Astrocyte (in vitro differentiated cells and primary cell): Measurements from ENCODE around the gene ABT1. TPM values are rescaled to one million over a fixed set of nuclear protein-coding genes. Genes with fewer than 3 reads are reported as not detected.

Experiments
- DNase-seq: peaks from one replicate; pipeline ENCODE4 v3.0.0-alpha.2; 2010; ENCODE audit warnings: low read depth
- FAIRE-seq: peaks from 2 replicates; lab custom pipeline; 2011; peaks lifted over from hg19 to GRCh38; lab: Jason Lieb, UNC
- H2AFZ ChIP-seq: 2 replicates; pipeline ENCODE4 v1.6.0; 2012; ENCODE audit warnings: low read depth, low read length, inconsistent platforms
- H3K27ac ChIP-seq: 2 replicates; pipeline ENCODE4 v1.5.1; 2011; ENCODE audit warnings: low read depth, low read length, inconsistent platforms
- H3K27me3 ChIP-seq: 2 replicates; pipeline ENCODE4 v1.6.0; 2011; ENCODE audit warnings: low read length, inconsistent platforms; ENCODE audit not compliant: insufficient read depth
- H3K36me3 ChIP-seq: 2 replicates; pipeline ENCODE4 v1.5.1; 2011; ENCODE audit warnings: low read length, inconsistent platforms; ENCODE audit not compliant: insufficient read depth
- H3K4me1 ChIP-seq: 2 replicates; pipeline ENCODE4 v1.5.1; 2011; ENCODE audit warnings: low read length, inconsistent platforms; ENCODE audit not compliant: insufficient read depth
- H3K4me2 ChIP-seq: 2 replicates; pipeline ENCODE4 v1.6.0; 2012; ENCODE audit warnings: low read length, inconsistent platforms
- H3K4me3 ChIP-seq: 2 replicates; pipeline ENCODE4 v1.5.1; 2011; ENCODE audit warnings: low read depth, mild to moderate bottlenecking, low read length, inconsistent platforms; ENCODE audit not compliant: insufficient read depth
- H3K79me2 ChIP-seq: 2 replicates; pipeline ENCODE4 v1.6.0; 2012; ENCODE audit warnings: mild to moderate bottlenecking, low read length, inconsistent platforms; ENCODE audit not compliant: insufficient read depth
- H3K9ac ChIP-seq: 2 replicates; pipeline ENCODE4 v1.6.0; 2012; ENCODE audit warnings: mild to moderate bottlenecking, low read length, inconsistent platforms
- H3K9me3 ChIP-seq: 2 replicates; pipeline ENCODE4 v1.5.1; 2012; ENCODE audit warnings: low read depth, mild to moderate bottlenecking, low read length, inconsistent platforms; ENCODE audit not compliant: insufficient read depth
- H4K20me1 ChIP-seq: 2 replicates; pipeline ENCODE4 v1.6.0; 2012; ENCODE audit warnings: low read length, inconsistent platforms; ENCODE audit not compliant: insufficient read depth
- H3K27ac Mint-ChIP-seq: one replicate; pipeline ENCODE4 v1.8.0; 2021; ENCODE audit warnings: mild to moderate bottlenecking, mixed read lengths; ENCODE audit not compliant: unreplicated experiment
- H3K27me3 Mint-ChIP-seq: one replicate; pipeline ENCODE4 v1.8.0; 2021; ENCODE audit warnings: low read depth, mixed read lengths; ENCODE audit not compliant: unreplicated experiment
- H3K36me3 Mint-ChIP-seq: one replicate; pipeline ENCODE4 v1.8.0; 2021; ENCODE audit warnings: low read depth, mixed read lengths; ENCODE audit not compliant: unreplicated experiment
- H3K4me1 Mint-ChIP-seq: one replicate; pipeline ENCODE4 v1.8.0; 2021; ENCODE audit warnings: low read depth, mixed read lengths; ENCODE audit not compliant: unreplicated experiment
- H3K4me3 Mint-ChIP-seq: one replicate; pipeline ENCODE4 v1.8.0; 2021; ENCODE audit warnings: mild to moderate bottlenecking, moderate library complexity, mixed read lengths; ENCODE audit not compliant: unreplicated experiment
- H3K9me3 Mint-ChIP-seq: one replicate; pipeline ENCODE4 v1.8.0; 2021; ENCODE audit warnings: mild to moderate bottlenecking, mixed read lengths; ENCODE audit not compliant: unreplicated experiment
- EZH2 ChIP-seq: IDR thresholded peaks from 2 replicates; pipeline ENCODE4 v1.6.1; 2012; ENCODE audit warnings: mild to moderate bottlenecking, low read length, inconsistent platforms; ENCODE audit not compliant: insufficient read depth
- total RNA-seq: library from RNA; stranded (reverse); gene quantifications from 2 replicates; pipeline ENCODE4 v1.2.1, GENCODE V29; 2021
- TF ChIP-seq, protein P1 (sequence below): IDR thresholded peaks from 2 replicates; pipeline ENCODE4 v1.5.1; 2011; ENCODE audit warnings: low read depth, mild to moderate bottlenecking, inconsistent platforms, low read length, moderate library complexity; ENCODE audit not compliant: insufficient read depth

The ABT1 gene
- total RNA-seq, 1 donor from 2014 or later, result 17.3 TPM

DNA sequence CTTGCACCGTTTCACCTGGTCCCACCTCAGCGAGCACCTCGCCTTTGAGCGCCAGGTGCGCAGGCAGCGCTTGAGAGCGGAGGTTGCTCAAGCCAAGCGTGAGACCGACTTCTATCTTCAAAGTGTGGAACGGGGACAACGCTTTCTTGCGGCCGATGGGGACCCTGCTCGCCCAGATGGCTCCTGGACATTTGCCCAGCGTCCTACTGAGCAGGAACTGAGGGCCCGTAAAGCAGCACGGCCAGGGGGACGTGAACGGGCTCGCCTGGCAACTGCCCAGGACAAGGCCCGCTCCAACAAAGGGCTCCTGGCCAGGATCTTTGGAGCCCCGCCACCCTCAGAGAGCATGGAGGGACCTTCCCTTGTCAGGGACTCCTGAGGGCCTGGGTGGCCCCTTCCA, 1.5 kb downstream of the ABT1 start:
- H3K27me3 ChIP-seq, result peaks cover 3% of the 10 kb centered on the region
- H3K27ac Mint-ChIP-seq, result no peak overlapping the region
- H3K36me3 Mint-ChIP-seq, result peaks cover 3% of the 10 kb centered on the region
- H3K4me3 ChIP-seq, result peak overlapping the region; percentile 99
- peaks cover 3% of the 10 kb centered on the region for H3K4me1 Mint-ChIP-seq
- H4K20me1 ChIP-seq, result peaks cover 10% of the 10 kb centered on the region
- H3K4me1 ChIP-seq, result peaks cover 17% of the 10 kb centered on the region
- no peaks in the 10 kb centered on the region for H3K27me3 Mint-ChIP-seq
- H3K4me2 ChIP-seq, result peak overlapping the region; percentile 99
- H2AFZ ChIP-seq, result no peak overlapping the region
- no peaks in the 10 kb centered on the region for H3K9me3 ChIP-seq
- no peak overlapping the region for H3K27ac ChIP-seq
- no peak for DNase-seq
- H3K9me3 Mint-ChIP-seq, result no peaks in the 10 kb centered on the region
- H3K4me3 Mint-ChIP-seq, result no peak overlapping the region
- H3K36me3 ChIP-seq, result peaks cover 17% of the 10 kb centered on the region
- TF ChIP-seq, protein P1, sequence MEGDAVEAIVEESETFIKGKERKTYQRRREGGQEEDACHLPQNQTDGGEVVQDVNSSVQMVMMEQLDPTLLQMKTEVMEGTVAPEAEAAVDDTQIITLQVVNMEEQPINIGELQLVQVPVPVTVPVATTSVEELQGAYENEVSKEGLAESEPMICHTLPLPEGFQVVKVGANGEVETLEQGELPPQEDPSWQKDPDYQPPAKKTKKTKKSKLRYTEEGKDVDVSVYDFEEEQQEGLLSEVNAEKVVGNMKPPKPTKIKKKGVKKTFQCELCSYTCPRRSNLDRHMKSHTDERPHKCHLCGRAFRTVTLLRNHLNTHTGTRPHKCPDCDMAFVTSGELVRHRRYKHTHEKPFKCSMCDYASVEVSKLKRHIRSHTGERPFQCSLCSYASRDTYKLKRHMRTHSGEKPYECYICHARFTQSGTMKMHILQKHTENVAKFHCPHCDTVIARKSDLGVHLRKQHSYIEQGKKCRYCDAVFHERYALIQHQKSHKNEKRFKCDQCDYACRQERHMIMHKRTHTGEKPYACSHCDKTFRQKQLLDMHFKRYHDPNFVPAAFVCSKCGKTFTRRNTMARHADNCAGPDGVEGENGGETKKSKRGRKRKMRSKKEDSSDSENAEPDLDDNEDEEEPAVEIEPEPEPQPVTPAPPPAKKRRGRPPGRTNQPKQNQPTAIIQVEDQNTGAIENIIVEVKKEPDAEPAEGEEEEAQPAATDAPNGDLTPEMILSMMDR, result no peak
- no peak for TF ChIP-seq EZH2
- H3K9ac ChIP-seq, result peak overlapping the region; percentile 96
- H3K79me2 ChIP-seq, result peaks cover 22% of the 10 kb centered on the region
- no peak for FAIRE-seq

- no peak overlapping the region for H3K4me3 Mint-ChIP-seq
These were observed 2.4 kb downstream of the ABT1 start for GRCh38 chr6:26599134-26599533.

GRCh38 chr6:26599591-26599990, 2.8 kb downstream of the ABT1 start:
- Mint-ChIP-seq H3K4me3 (no peak overlapping the region), H3K4me1 (peaks cover 3% of the 10 kb centered on the region), H3K36me3 (peaks cover 3% of the 10 kb centered on the region)

More at GRCh38 chr6:26599134-26599533, 2.4 kb downstream of the ABT1 start:
- H3K79me2 ChIP-seq, result peaks cover 22% of the 10 kb centered on the region
- H2AFZ ChIP-seq, result no peak overlapping the region
- H3K36me3 Mint-ChIP-seq, result peaks cover 3% of the 10 kb centered on the region
- H3K4me2 ChIP-seq, result no peak overlapping the region
- TF ChIP-seq, protein P1, result no peak
- TF ChIP-seq EZH2, result no peak
- H3K4me1 Mint-ChIP-seq, result peaks cover 3% of the 10 kb centered on the region
- no peaks in the 10 kb centered on the region for H3K9me3 Mint-ChIP-seq
- peaks cover 17% of the 10 kb centered on the region for H3K4me1 ChIP-seq
- peaks cover 10% of the 10 kb centered on the region for H4K20me1 ChIP-seq
- DNase-seq (no peak), FAIRE-seq (no peak)
- no peak overlapping the region for H3K27ac Mint-ChIP-seq
- no peaks in the 10 kb centered on the region for H3K27me3 ChIP-seq
- no peaks in the 10 kb centered on the region for H3K9me3 ChIP-seq
- H3K27ac ChIP-seq, result no peak overlapping the region
- no peaks in the 10 kb centered on the region for H3K27me3 Mint-ChIP-seq
- no peak overlapping the region for H3K9ac ChIP-seq
- peaks cover 17% of the 10 kb centered on the region for H3K36me3 ChIP-seq
- no peak overlapping the region for H3K4me3 ChIP-seq

More at GRCh38 chr6:26599591-26599990, 2.8 kb downstream of the ABT1 start:
- H3K27ac Mint-ChIP-seq, result no peak overlapping the region
- FAIRE-seq, result no peak
- H3K4me3 ChIP-seq, result no peak overlapping the region
- H4K20me1 ChIP-seq, result peaks cover 10% of the 10 kb centered on the region
- H3K79me2 ChIP-seq, result peaks cover 22% of the 10 kb centered on the region
- no peak for TF ChIP-seq EZH2
- TF ChIP-seq, protein P1, result no peak
- H3K9ac ChIP-seq, result no peak overlapping the region
- H3K27me3 ChIP-seq, result no peaks in the 10 kb centered on the region
- H3K9me3 Mint-ChIP-seq, result no peaks in the 10 kb centered on the region
- H3K36me3 ChIP-seq, result peaks cover 17% of the 10 kb centered on the region
- H3K27me3 Mint-ChIP-seq, result no peaks in the 10 kb centered on the region
- H3K27ac ChIP-seq, result no peak overlapping the region
- DNase-seq, result no peak
- H3K4me2 ChIP-seq, result no peak overlapping the region
- H3K4me1 ChIP-seq, result peaks cover 17% of the 10 kb centered on the region
- H3K9me3 ChIP-seq, result no peaks in the 10 kb centered on the region
- H2AFZ ChIP-seq, result no peak overlapping the region
